ENCODE results near the gene SPRTN.

Gene SPRTN

DNA sequence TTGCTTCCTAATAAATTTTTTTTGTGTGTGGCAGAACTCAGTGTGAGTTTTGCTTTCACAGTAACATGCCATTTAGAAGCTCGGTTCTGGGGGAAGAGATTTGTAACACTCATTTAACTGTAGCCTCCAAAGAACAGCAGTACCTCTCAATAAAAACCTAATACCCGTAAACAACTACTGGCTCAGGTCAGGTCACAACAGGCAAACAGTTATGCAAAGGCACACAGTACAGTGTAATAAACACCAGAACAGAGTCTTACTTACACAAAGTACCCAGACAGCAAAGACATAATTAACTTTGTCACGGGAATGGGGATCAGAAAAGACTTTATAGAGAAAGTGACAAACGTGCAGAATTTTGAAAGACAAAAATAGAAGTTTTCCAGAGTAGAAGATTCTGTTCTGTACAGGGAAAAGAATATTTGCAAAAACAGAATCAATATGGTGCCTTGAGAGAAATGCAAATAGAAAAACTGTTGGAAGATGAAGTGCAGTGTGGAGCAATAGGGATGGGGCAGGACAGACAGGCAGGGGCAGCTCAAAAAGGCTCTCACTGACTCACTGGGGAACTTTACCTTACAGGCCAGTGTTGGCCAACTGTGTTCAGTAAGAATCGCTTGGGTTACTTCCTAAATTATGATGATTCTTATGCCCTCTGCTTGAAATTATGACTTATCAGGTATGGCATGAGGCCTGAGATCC, 45.2 kb downstream of the SPRTN start:
- Histone ChIP-seq H3K4me1 (ENCODE audit: insufficient read depth, low read length, poor library complexity, severe bottlenecking) (no peaks in the 10 kb centered on the region), H3K36me3 (ENCODE audit: insufficient read depth, low read length) (no peaks in the 10 kb centered on the region), H3F3A (ENCODE audit: low read depth) (no peaks in the 10 kb centered on the region), H3K9me3 (ENCODE audit: insufficient read depth, low read depth, low read length) (no peaks in the 10 kb centered on the region), H3K9ac (ENCODE audit: low read depth, low read length, poor library complexity, severe bottlenecking) (no peak overlapping the region), H4K20me1 (ENCODE audit: insufficient read depth, low read length, poor library complexity, severe bottlenecking) (no peaks in the 10 kb centered on the region), H3K4me3 (ENCODE audit: low read length, poor library complexity, severe bottlenecking) (no peak overlapping the region), H3K4me2 (ENCODE audit: low read depth, low read length, poor library complexity, severe bottlenecking) (no peak overlapping the region), H3K9me2 (replicated peaks; ENCODE audit: low read depth, low read length) (no peaks in the 10 kb centered on the region), H3K27me3 (ENCODE audit: insufficient read depth, low read length, poor library complexity, severe bottlenecking) (no peaks in the 10 kb centered on the region), H3K79me2 (ENCODE audit: insufficient read depth, low read length) (no peaks in the 10 kb centered on the region), H2AFZ (ENCODE audit: low read length) (no peak overlapping the region)
- TF ChIP-seq CTCF (conservative IDR thresholded peaks at IDR 0.05; ENCODE audit: low read length) (no peak), EZH2phosphoT487 (IDR thresholded peaks at IDR 0.05; ENCODE audit: borderline replicate concordance) (no peak)

DNA sequence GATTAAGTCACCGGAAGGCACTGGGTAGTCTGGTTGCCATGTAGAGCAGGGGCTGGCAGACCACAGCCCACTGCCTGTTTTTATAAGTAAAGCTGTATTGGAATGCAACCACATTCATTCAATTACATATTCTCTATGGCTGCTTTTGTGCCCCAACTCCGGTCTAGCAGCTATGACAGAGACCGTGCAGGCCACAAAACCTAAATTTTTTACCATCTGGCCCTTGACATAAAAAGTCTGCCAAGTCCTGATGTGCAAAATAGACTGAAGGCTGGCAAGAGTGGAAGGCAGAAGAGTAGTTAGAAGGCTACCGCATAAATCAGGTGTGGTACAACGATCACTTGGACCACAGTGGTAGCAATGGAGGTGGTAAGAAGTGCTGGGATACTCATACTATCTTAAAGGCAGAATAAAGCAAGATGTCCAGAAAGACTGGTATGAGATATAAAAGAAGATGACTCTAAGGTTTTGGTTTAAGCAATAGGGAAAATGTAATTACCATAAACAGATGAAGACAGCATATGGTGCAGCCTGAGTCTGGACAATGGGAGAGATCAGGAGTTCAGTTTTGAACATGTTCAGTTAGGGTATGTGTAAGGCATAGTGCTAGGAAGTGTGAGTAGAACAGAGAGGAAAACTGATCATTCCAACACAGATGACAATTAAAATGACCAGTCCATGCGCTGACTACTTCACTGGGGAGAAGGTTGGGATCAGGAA, 46.8 kb downstream of the SPRTN start:
- Histone ChIP-seq H2AFZ (ENCODE audit: low read length) (no peak overlapping the region), H3K4me2 (ENCODE audit: low read depth, low read length, poor library complexity, severe bottlenecking) (no peak overlapping the region), H3K9ac (ENCODE audit: low read depth, low read length, poor library complexity, severe bottlenecking) (no peak overlapping the region), H3K79me2 (ENCODE audit: insufficient read depth, low read length) (no peaks in the 10 kb centered on the region), H3K4me3 (ENCODE audit: low read length, poor library complexity, severe bottlenecking) (no peak overlapping the region), H3K27me3 (ENCODE audit: insufficient read depth, low read length, poor library complexity, severe bottlenecking) (no peaks in the 10 kb centered on the region), H4K20me1 (ENCODE audit: insufficient read depth, low read length, poor library complexity, severe bottlenecking) (no peaks in the 10 kb centered on the region), H3K36me3 (ENCODE audit: insufficient read depth, low read length) (no peaks in the 10 kb centered on the region), H3K9me3 (ENCODE audit: insufficient read depth, low read depth, low read length) (no peaks in the 10 kb centered on the region), H3K9me2 (replicated peaks; ENCODE audit: low read depth, low read length) (no peaks in the 10 kb centered on the region), H3K4me1 (ENCODE audit: insufficient read depth, low read length, poor library complexity, severe bottlenecking) (no peaks in the 10 kb centered on the region), H3F3A (ENCODE audit: low read depth) (no peaks in the 10 kb centered on the region)
- TF ChIP-seq EZH2phosphoT487 (IDR thresholded peaks at IDR 0.05; ENCODE audit: borderline replicate concordance) (no peak), CTCF (conservative IDR thresholded peaks at IDR 0.05; ENCODE audit: low read length) (no peak)

- Histone ChIP-seq H3K4me2 (ENCODE audit: low read depth, low read length, poor library complexity, severe bottlenecking) (no peak overlapping the region), H3K4me1 (ENCODE audit: insufficient read depth, low read length, poor library complexity, severe bottlenecking) (no peaks in the 10 kb centered on the region)
Measured at GRCh38 chr1:231385416-231385748, 47.3 kb downstream of the SPRTN start.

More at GRCh38 chr1:231385416-231385748, 47.3 kb downstream of the SPRTN start:
- Histone ChIP-seq H3K79me2 (ENCODE audit: insufficient read depth, low read length) (no peaks in the 10 kb centered on the region), H3K9ac (ENCODE audit: low read depth, low read length, poor library complexity, severe bottlenecking) (no peak overlapping the region), H3K4me3 (ENCODE audit: low read length, poor library complexity, severe bottlenecking) (no peak overlapping the region), H3F3A (ENCODE audit: low read depth) (no peaks in the 10 kb centered on the region), H4K20me1 (ENCODE audit: insufficient read depth, low read length, poor library complexity, severe bottlenecking) (no peaks in the 10 kb centered on the region), H3K36me3 (ENCODE audit: insufficient read depth, low read length) (no peaks in the 10 kb centered on the region), H2AFZ (ENCODE audit: low read length) (no peak overlapping the region), H3K27me3 (ENCODE audit: insufficient read depth, low read length, poor library complexity, severe bottlenecking) (no peaks in the 10 kb centered on the region), H3K9me2 (replicated peaks; ENCODE audit: low read depth, low read length) (no peaks in the 10 kb centered on the region), H3K9me3 (ENCODE audit: insufficient read depth, low read depth, low read length) (no peaks in the 10 kb centered on the region)
- no peak for TF ChIP-seq CTCF (conservative IDR thresholded peaks at IDR 0.05; ENCODE audit: low read length)
- no peak for TF ChIP-seq EZH2phosphoT487 (IDR thresholded peaks at IDR 0.05; ENCODE audit: borderline replicate concordance)

All from Loucy (cell line).